CMK (cell line): Measurements from ENCODE around the gene PCDHGC3.
A peak's percentile ranks its signal among the peaks of the same experiment; 100 is the strongest.

Source experiments
- DNase-seq: peaks from one replicate; pipeline ENCODE4 v3.0.0-alpha.2; 2010; ENCODE audit warnings: low read depth

The PCDHGC3 gene

DNA sequence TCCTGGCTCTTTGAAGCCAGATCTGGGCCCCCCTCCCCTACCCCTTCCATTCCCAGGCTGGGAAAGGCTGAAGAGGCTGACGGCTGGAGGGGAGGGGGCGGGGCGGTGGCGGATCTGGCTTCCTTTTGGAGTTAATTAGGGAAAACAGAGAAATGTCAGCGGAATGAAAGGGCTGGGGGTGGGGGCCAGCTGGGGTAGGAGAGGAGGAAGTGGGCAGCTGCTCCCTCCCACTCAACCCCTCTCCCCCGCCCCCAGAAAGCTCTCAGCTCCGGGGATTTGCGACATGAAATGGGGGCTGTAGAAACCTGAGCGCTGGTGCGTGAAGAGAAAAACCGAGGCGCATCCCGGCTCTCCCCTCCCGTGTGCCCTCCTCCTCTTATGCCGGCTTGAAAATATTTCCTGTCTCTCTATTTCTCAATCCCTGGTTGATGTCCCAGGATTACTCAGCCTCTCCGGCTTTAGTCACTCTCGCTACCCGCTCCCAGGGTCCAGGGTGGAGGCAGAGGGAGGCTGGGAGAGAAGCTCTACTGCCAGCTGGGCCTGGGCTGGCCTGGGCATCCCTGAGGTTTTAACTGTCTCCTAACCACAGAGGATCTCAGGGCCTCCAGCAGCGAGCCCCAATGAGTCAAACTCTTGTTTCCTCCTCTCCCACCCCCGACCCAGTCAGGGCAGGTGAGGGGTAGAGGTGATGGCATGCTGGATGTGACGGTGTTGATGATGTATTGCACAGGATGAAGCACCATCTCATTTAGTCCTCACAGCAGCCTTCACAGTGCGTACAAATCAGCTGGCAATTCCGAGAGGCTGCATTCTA, 33.2 kb downstream of the PCDHGC3 start:
- DNase-seq: no peak

DNA sequence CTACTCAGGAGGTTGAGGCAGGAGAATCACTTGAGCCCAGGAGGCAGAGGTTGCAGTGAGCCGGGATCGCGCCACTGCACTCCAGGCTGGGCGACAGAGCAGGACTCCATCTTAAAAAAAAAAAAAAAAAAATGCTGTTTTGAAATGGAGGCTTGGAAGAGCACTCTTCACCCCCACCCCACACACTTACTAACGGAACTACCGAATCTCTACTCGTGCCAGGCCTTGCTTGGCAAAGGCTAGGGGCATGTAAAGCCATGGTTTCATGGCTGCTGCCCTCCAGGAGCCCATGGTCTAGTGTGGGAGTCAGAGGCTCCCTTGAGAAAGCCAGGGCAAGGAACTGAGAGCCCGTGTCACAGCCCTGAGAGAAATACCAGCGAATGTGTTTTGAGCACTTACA, 34.4 kb downstream of the PCDHGC3 start:
- no peak for DNase-seq

DNA sequence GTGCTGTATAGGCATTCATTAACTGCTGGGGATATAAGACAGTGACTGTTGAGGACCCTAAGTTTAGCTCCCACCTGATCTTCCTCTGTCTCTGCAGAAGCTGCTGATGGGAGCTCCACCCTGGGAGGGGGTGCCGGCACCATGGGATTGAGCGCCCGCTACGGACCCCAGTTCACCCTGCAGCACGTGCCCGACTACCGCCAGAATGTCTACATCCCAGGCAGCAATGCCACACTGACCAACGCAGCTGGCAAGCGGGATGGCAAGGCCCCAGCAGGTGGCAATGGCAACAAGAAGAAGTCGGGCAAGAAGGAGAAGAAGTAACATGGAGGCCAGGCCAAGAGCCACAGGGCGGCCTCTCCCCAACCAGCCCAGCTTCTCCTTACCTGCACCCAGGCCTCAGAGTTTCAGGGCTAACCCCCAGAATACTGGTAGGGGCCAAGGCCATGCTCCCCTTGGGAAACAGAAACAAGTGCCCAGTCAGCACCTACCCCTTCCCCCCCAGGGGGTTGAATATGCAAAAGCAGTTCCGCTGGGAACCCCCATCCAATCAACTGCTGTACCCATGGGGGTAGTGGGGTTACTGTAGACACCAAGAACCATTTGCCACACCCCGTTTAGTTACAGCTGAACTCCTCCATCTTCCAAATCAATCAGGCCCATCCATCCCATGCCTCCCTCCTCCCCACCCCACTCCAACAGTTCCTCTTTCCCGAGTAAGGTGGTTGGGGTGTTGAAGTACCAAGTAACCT, 35.3 kb downstream of the PCDHGC3 start:
- no peak for DNase-seq

DNA sequence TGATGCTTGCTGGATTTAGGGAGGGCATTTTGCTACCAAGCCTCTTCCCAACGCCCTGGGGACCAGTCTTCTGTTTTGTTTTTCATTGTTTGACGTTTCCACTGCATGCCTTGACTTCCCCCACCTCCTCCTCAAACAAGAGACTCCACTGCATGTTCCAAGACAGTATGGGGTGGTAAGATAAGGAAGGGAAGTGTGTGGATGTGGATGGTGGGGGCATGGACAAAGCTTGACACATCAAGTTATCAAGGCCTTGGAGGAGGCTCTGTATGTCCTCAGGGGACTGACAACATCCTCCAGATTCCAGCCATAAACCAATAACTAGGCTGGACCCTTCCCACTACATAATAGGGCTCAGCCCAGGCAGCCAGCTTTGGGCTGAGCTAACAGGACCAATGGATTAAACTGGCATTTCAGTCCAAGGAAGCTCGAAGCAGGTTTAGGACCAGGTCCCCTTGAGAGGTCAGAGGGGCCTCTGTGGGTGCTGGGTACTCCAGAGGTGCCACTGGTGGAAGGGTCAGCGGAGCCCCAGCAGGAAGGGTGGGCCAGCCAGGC, 36.1 kb downstream of the PCDHGC3 start:
- DNase-seq: no peak

DNA sequence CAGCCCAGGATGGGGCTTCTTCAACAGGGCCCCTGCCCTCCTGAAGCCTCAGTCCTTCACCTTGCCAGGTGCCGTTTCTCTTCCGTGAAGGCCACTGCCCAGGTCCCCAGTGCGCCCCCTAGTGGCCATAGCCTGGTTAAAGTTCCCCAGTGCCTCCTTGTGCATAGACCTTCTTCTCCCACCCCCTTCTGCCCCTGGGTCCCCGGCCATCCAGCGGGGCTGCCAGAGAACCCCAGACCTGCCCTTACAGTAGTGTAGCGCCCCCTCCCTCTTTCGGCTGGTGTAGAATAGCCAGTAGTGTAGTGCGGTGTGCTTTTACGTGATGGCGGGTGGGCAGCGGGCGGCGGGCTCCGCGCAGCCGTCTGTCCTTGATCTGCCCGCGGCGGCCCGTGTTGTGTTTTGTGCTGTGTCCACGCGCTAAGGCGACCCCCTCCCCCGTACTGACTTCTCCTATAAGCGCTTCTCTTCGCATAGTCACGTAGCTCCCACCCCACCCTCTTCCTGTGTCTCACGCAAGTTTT, 36.7 kb downstream of the PCDHGC3 start:
- DNase-seq: no peak

DNA sequence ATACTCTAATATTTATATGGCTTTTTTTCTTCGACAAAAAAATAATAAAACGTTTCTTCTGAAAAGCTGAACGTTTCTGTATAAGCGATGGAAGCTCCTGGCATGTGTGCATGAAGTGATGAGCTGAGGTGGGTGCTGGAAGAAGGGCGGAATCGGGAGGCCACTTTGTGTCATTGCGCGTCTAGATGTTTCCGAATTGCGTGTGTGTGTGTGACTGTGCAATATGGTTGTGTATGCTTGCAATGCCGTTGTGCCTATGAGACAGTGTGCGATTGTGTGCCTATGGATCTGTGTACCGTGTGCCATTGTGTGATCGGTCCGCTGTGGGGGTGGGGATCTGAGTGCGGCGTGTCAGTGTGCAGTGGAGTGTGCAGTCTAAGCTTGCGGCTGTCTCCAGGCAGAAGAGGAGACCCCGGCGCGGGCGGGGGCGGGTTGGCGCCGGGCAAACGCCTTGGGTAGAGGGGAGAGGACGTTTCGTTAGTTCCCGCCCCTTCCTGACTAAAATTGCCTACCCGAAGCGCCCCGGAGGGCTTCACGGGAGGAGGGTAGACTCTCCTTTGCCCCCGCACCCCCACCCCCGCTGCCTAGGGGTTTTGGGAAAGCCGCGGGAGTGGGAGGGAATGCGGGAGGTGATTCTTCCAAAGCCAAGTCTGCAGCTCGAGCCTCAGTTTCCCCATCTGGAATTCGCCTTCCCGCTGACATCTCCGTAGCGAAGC, 37.3 kb downstream of the PCDHGC3 start:
- no peak for DNase-seq

DNA sequence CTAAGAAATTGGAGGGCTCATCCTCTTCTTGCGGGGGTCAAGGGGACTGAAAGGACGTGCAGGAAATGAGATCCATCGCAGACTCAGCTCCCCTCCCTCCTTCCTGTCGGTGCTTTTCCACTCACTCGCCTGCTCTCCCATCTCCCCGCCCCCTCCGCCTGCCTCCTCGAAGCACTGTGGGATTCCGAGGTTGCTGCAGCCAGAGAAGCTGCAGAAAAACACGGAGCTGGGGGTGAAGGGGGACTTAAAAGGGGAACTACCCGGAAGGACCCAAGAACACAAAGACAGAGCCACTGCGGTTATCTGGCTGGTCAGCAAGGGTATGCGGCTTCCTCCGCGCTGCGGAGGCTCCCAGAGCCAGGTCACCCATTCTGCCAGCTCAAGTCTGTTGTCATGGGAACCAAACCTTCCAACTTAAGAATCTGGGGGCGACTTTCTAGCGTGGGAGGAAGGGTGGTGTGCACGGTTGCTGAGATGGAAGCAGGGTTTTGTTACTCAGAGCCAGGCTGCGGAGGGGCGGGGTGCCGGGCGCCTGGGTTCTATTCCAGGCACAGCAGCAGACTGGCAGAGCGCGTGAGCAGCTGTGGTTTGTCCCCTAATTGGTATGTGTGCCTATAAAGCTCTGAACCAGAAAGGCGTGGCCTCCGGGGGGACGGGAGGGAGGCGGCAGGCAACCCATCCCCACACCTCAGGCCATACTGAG, 38.0 kb downstream of the PCDHGC3 start:
- peak; percentile 85 for DNase-seq

DNA sequence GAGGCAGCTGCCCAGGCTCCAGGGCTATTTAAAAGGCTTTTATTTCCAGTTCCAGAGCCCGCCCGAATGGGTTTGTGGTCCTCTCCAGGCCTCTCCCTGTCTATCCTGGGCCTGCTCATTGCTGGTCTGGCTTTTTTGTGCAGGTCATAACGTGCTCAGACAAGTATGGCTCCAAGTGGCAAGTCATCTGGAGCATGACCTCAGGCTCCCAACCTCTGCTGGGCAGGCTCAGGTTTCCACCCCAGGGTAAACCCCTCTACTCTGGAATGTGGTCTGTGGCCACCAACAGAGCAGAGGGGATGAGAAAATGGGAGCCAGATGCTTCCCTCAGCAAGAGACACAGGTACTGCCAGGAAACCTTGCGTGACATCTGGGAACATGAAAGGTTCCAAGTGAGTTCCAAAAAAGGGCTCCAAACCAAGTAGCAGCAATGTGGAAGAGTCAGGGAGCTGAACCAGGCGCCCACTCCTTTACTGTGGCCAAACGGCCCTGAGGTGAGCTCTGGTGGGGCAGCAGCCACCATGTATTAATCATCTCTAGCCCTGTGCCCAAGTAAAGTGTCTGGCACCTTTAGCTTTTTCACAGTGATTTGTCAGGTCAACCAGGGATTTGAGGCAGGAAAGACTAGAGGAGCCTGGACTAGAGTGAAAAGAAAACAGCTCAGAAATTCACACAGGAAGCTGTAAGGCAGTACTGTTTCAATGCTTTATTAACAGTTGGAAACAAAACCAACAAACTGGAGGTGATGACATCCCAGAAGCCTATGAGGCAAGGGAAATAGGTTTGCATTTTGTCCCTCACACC, 38.8 kb downstream of the PCDHGC3 start:
- DNase-seq: no peak

DNA sequence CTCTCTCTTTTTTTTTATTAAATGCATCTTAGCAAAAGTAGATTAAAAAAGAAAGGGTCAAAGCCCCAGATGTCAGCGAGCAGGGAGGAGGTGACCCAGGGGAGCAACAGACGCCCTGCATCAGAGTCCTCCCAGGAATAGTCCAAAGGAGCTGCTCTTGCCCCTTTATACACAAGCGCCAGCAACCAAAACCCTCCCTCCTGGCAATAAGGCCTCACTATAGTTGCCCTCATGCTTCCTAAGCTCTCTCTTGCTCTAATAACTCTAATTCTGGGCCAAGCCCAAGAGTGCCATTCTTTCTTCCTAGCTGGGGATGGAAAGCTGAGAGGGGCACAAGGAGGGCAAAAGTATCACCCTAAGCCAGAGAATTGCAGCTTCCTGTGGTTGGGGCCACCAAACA, 39.4 kb downstream of the PCDHGC3 start:
- no peak for DNase-seq

DNA sequence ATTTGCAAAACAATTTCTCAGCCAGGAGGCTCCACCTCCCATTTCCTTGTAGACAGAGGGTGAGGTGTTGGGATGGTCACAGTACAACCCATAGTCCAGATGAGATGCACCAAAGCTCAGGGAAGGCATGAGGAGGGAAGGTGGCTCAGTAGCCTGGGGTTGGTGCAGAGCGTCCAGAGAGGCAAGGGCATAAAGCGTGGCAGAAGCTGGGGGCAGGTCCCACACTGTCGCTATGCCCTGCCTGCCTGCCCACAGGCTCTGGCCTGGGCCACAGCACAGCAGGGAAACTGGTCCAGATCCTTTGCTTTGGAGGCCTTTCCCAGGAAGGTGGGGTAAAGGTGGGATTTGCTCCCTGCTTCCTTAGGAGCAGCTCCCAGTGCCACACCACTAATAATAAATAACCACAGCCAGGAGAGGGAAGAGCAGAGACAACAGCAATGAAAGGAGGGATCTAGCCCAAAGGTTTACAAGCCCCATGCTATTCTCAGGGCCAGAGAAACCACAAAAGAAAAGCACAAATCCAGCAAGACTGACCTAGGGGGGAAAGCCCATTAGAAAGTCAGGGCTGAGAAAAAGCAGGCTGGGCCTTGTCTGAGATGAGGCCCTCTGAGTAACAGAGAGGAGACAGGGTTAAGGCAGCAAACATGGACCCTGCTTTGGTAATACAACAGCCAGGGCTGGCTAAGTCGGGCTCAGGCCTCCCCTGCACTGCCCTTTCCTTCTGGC, 40.3 kb downstream of the PCDHGC3 start:
- DNase-seq: no peak

DNA sequence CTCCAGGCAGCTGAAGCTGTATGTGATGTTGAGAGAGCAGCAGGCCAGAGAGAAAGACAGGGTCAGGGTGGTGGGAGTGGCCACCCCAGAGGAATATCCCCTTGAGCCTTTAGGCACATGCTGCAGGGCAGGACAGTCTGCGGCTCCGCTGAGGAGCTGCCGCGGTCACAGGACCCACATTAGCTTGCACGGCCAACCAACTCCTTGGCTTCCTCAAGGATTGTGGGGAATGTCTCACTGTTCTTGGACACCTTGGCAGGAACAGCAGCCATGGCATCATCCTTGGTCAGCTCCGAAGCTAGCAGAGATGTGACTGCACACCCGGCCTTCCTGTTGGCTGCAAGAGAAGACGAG, 40.9 kb downstream of the PCDHGC3 start:
- DNase-seq: no peak

DNA sequence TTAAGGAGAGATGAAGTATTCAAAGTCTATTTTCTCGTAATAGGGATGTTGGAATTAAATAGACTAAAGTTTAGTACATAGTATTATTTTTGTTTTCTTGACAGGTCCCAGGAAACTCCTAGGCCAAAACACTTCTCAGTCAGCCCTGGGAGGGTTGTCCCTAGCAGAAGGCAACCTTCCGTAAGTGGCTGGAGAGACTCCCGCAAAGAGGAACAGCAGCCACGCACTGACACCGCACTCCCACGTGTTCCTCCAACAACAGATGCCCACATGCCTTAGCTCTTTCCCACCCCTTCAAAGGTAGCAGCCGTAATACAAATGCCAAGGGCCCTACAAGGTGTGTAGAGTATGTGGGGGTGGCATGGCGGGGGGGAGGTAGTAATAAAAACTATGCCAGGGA, 41.5 kb downstream of the PCDHGC3 start:
- DNase-seq: no peak

DNA sequence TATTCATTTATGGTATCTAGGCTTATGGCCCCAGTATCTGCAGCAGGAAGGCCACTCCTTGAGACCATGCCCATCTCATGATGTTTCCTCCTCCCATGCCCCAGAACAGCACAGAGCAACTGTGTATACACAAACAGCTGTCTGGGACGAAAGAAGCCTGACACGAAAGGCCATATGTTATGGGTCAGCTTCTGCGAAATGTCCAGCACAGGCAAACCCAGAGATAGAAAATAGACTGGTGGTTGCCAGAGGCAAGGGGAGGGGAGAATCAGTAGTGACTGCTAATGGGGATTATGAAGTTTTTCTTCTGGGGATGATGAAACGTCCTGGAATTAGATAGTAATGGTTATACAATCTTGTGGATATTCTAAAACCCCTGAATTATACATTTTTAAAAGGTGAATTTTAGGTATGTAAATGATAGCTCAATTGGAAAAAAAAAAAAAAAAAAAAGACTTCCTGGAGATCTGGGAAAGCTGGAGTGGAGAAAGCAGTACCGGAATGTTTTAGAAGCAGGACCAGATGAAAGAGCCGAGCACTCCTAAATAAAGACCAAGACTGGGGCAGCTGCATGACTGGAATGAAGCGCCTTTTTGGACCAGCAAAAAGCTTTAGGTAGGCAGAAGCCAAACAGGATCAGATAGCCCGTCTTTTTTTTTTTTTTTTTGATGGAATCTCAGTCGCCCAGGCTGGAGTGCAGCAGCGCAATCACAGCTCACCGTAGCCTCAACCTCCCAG, 42.3 kb downstream of the PCDHGC3 start:
- no peak for DNase-seq

DNA sequence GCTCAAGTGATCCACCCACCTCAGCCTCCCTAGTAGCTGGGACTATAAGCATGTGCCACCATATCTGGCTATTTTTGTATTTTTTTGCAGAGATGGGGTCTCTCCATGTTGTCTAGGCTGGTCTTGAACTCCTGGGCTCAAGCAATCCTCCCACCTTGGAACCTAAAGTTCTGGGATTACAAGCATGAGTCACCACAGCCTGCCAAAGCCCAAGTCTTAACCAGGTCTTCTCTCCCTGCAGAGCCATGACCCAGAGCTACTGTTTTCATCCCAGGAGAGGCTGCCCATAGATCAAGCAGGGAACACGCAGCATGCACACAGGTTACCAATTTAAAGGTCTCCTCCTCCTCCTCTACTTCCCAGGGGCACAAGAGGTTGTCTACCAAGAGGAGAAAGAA, 42.9 kb downstream of the PCDHGC3 start:
- DNase-seq: no peak

DNA sequence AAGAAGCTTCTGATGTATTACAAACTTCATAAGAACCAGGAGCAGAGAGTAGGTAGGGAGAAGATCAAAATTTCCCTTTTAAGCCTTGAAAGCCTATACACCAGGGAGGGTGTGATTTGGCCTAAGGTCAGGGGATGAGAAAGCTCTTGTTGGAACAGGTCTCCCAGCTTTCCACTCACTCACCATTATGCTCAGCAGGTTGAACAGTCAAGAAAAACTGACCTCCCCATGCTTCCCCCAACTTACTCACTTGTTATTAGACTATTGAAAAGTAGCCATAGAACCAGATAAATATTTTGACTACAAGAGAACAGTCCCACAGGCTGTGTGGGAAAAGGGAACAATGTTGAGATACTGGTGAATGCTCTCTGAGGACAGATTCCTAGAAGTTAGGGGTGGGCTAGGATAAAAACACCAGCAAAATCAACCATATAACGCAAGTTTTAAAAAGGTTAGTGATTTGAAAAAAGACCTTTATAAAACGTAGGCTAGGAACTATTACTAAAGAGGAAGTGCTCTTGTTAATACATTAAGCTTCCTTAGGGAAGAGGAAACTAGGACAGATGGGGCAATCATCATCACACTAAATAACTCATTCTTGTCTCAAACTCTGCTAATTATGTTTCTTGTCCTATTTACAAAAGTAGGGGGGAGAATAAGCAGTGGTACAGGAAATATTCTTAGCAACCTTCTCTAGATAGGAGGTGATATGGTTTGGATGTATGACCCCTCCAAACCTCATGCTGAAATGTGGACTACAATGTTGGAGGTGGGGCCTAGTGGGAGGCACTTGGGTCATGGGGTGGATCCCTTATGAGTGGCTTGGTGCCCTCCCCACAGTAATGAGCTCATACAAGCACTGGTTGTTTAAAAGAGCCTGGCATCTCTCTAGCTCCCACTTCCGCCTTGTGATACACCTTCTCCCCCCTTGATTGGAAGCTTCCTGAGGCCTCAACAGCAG, 44.1 kb downstream of the PCDHGC3 start:
- DNase-seq: no peak

DNA sequence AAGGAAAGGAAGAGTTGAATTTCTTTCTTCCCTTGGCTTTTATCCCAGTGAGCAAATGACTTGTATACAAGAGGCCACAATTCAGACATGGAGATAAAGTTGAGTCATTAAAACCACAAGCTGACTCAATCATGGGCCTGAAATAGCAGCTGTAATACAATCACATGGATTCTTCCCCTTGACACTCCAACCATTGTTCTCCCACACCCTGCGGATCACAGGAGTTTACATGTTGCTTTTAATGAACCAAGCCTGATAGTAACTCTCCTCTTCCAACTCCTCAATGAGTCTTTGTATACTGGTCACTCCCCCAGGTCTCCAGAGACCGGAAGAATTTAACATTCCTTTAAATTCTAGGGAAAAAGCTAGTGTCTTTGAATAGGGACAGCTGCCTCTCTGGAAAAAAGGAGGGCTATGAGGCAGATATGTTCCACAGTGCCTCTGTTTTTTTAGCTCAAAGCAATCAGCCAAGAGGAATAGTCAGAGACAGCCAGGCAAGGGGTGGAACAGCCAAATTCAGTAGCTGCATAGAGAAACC, 45.5 kb downstream of the PCDHGC3 start:
- no peak for DNase-seq

DNA sequence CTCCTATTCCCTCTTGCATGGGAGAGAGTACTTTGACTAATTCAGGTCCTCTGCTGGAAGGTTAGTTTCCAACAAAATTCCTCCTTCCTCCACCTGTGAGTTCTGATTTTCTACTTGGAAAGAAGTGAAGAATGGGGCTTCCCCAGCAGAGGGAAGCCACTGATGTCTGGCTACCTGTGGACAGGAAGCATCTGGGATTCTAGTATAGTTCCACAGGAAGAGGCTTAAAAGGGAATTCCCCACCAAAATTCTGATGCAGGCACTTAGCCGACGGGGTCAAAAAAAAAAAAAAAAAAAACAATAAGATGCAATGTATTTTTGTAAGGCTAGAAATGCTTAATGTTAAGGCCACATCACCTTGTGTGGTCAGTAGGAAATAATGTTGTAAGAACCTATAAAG, 46.5 kb downstream of the PCDHGC3 start:
- no peak for DNase-seq

DNA sequence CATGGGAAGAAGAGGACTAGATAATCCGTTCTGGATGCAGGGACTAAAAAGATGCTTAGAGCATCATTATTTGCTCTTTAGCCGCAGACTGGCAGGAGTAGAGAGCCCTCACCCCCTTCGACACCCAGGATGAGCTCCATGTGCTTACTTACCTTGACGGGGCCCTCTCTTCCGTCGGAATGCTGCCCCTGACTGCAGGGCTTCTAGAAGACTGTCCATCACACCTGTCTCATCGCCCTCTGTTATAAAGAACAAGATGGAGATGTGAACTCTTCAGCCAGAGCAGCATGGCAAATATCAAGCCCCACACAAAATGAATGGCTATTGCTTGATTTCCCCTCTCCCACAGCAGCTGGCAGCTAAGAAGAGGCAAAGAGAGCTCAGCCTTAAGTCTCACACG, 48.2 kb downstream of the PCDHGC3 start:
- no peak for DNase-seq
